ENCODE data around the gene CARS1.

The CARS1 gene

GRCh38 chr11:2999464-2999998 lies 57.7 kb downstream of the CARS1 start:
- no peak overlapping the region for H3K4me3 ChIP-seq (ENCODE audit: low read length)
- no peak for TF ChIP-seq CTCF (conservative IDR thresholded peaks at IDR 0.05; ENCODE audit: low read length)
- no peak for DNase-seq (ENCODE audit: low read depth)

GRCh38 chr11:2998073-2998850 lies 59.0 kb downstream of the CARS1 start:
- DNase-seq (ENCODE audit: low read depth), result no peak
- no peak for TF ChIP-seq CTCF (conservative IDR thresholded peaks at IDR 0.05; ENCODE audit: low read length)

GRCh38 chr11:2997406-2997805 lies 59.8 kb downstream of the CARS1 start:
- H3K4me3 ChIP-seq (ENCODE audit: low read length), result no peak overlapping the region
- no peak for DNase-seq (ENCODE audit: low read depth)
- TF ChIP-seq CTCF (conservative IDR thresholded peaks at IDR 0.05; ENCODE audit: low read length), result no peak

More at GRCh38 chr11:2998073-2998850, 59.0 kb downstream of the CARS1 start:
- H3K4me3 ChIP-seq (ENCODE audit: low read length), result no peak overlapping the region

GRCh38 chr11:2996976-2997375 lies 60.2 kb downstream of the CARS1 start:
- H3K4me3 ChIP-seq (ENCODE audit: low read length), result no peak overlapping the region
- DNase-seq (ENCODE audit: low read depth), result no peak
- no peak for TF ChIP-seq CTCF (conservative IDR thresholded peaks at IDR 0.05; ENCODE audit: low read length)

- no peak for TF ChIP-seq CTCF (conservative IDR thresholded peaks at IDR 0.05; ENCODE audit: low read length)
- H3K4me3 ChIP-seq (ENCODE audit: low read length), result no peak overlapping the region
- no peak for DNase-seq (ENCODE audit: low read depth)
Observed at GRCh38 chr11:2995893-2996554, 61.2 kb downstream of the CARS1 start.

- no peak for TF ChIP-seq CTCF (conservative IDR thresholded peaks at IDR 0.05; ENCODE audit: low read length)
- no peak for DNase-seq (ENCODE audit: low read depth)
- H3K4me3 ChIP-seq (ENCODE audit: low read length), result no peak overlapping the region
Observed at GRCh38 chr11:2995031-2995561, 62.1 kb downstream of the CARS1 start.

Data from AG10803 (cell line).